ENCODE measurements around the gene PLK5.

GRCh38 chr19:1475751-1476437, 48.0 kb upstream of the PLK5 start:
- TF ChIP-seq CTCF (conservative IDR thresholded peaks at IDR 0.05; ENCODE audit: low read depth, low read length) (no peak), POLR2A (IDR thresholded peaks at IDR 0.05; ENCODE audit: low read depth, low read length) (no peak), RFX5 (IDR thresholded peaks at IDR 0.05; ENCODE audit: low read depth, low read length) (no peak), CEBPB (IDR thresholded peaks at IDR 0.05; ENCODE audit: low read depth, low read length) (no peak), BHLHE40 (IDR thresholded peaks at IDR 0.05; ENCODE audit: low read depth, low read length) (no peak), MAFK (IDR thresholded peaks at IDR 0.05; ENCODE audit: low read depth, low read length) (no peak)
- TF ChIP-seq, protein P1, sequence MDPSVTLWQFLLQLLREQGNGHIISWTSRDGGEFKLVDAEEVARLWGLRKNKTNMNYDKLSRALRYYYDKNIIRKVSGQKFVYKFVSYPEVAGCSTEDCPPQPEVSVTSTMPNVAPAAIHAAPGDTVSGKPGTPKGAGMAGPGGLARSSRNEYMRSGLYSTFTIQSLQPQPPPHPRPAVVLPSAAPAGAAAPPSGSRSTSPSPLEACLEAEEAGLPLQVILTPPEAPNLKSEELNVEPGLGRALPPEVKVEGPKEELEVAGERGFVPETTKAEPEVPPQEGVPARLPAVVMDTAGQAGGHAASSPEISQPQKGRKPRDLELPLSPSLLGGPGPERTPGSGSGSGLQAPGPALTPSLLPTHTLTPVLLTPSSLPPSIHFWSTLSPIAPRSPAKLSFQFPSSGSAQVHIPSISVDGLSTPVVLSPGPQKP (IDR thresholded peaks at IDR 0.05; ENCODE audit: borderline replicate concordance, low read depth, low read length) = no peak

All from IMR-90 (cell line).